Ishikawa (cell line): ENCODE results near the gene NEURL1.

Experiments
- CEBPB ChIP-seq: IDR thresholded peaks from 2 replicates; pipeline ENCODE4 v1.6.1; 2012
- CREB1 ChIP-seq: IDR thresholded peaks from 2 replicates; pipeline ENCODE4 v1.6.1; 2012; ENCODE audit warnings: low read depth
- EGR1 ChIP-seq: IDR thresholded peaks from 2 replicates; pipeline ENCODE4 v1.6.1; 2012
- EP300 ChIP-seq: IDR thresholded peaks from 2 replicates; pipeline ENCODE4 v1.6.1; 2012; ENCODE audit warnings: borderline replicate concordance
- FOXM1 ChIP-seq: IDR thresholded peaks from 2 replicates; pipeline ENCODE4 v1.6.1; 2012; ENCODE audit warnings: low read depth, borderline replicate concordance
- NFIC ChIP-seq: IDR thresholded peaks from 2 replicates; pipeline ENCODE4 v1.6.1; 2012
- RAD21 ChIP-seq: IDR thresholded peaks from 2 replicates; pipeline ENCODE4 v1.6.1; 2012; ENCODE audit warnings: low read depth
- TAF1 ChIP-seq: IDR thresholded peaks from 2 replicates; pipeline ENCODE4 v1.6.1; 2012; ENCODE audit warnings: low read depth, mild to moderate bottlenecking
- TCF12 ChIP-seq: IDR thresholded peaks from 2 replicates; pipeline ENCODE4 v1.6.1; 2012; ENCODE audit warnings: low read depth
- TEAD4 ChIP-seq: IDR thresholded peaks from 2 replicates; pipeline ENCODE4 v1.6.1; 2012
- YY1 ChIP-seq: IDR thresholded peaks from 2 replicates; pipeline ENCODE4 v1.6.1; 2012; ENCODE audit warnings: low read depth
- ZBTB7A ChIP-seq: IDR thresholded peaks from 2 replicates; pipeline ENCODE4 v1.6.1; 2012; ENCODE audit warnings: low read depth
- TF ChIP-seq, protein P1 (sequence below): IDR thresholded peaks from 2 replicates; pipeline ENCODE4 v1.6.1; 2012; ENCODE audit warnings: low read depth, mild to moderate bottlenecking
- TF ChIP-seq, protein P2 (sequence below): IDR thresholded peaks from 2 replicates; pipeline ENCODE4 v1.6.1; 2012

DNA sequence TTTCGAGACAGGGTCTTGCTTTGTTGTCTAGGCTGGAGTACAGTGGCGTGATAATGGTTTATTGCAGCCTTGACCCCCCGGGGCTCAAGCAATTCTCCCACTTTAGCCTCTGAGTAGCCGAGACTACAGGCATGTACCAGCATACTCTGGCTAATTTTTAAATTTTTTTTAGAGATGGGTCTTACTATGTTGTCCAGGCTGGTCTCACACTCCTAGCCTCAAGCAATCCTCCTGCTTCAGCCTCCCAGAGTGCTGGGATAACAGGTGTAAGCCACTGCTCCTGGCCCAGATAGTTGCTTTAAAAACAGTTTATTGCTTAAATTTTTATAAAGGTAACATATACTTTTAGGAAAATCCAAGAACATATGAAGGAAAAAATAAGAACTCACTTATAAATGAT is 26.3 kb downstream of the NEURL1 start:
- TF ChIP-seq CEBPB: no peak
- TF ChIP-seq EGR1: no peak
- no peak for TF ChIP-seq ZBTB7A
- TF ChIP-seq TAF1: no peak
- TF ChIP-seq EP300: no peak
- no peak for TF ChIP-seq NFIC
- TF ChIP-seq RAD21: no peak
- TF ChIP-seq, protein P1, sequence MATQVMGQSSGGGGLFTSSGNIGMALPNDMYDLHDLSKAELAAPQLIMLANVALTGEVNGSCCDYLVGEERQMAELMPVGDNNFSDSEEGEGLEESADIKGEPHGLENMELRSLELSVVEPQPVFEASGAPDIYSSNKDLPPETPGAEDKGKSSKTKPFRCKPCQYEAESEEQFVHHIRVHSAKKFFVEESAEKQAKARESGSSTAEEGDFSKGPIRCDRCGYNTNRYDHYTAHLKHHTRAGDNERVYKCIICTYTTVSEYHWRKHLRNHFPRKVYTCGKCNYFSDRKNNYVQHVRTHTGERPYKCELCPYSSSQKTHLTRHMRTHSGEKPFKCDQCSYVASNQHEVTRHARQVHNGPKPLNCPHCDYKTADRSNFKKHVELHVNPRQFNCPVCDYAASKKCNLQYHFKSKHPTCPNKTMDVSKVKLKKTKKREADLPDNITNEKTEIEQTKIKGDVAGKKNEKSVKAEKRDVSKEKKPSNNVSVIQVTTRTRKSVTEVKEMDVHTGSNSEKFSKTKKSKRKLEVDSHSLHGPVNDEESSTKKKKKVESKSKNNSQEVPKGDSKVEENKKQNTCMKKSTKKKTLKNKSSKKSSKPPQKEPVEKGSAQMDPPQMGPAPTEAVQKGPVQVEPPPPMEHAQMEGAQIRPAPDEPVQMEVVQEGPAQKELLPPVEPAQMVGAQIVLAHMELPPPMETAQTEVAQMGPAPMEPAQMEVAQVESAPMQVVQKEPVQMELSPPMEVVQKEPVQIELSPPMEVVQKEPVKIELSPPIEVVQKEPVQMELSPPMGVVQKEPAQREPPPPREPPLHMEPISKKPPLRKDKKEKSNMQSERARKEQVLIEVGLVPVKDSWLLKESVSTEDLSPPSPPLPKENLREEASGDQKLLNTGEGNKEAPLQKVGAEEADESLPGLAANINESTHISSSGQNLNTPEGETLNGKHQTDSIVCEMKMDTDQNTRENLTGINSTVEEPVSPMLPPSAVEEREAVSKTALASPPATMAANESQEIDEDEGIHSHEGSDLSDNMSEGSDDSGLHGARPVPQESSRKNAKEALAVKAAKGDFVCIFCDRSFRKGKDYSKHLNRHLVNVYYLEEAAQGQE: no peak
- TF ChIP-seq, protein P2, sequence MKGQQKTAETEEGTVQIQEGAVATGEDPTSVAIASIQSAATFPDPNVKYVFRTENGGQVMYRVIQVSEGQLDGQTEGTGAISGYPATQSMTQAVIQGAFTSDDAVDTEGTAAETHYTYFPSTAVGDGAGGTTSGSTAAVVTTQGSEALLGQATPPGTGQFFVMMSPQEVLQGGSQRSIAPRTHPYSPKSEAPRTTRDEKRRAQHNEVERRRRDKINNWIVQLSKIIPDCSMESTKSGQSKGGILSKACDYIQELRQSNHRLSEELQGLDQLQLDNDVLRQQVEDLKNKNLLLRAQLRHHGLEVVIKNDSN: no peak
- TF ChIP-seq TCF12: no peak
- no peak for TF ChIP-seq CREB1
- TF ChIP-seq TEAD4: no peak
- TF ChIP-seq YY1: no peak
- no peak for TF ChIP-seq FOXM1
